DND-41 (cell line): ENCODE data around the gene AOPEP.

Experiments
- EZH2 ChIP-seq: IDR thresholded peaks from 3 replicates; pipeline ENCODE4 v1.6.1; 2012; ENCODE audit warnings: borderline replicate concordance, low read depth, mild to moderate bottlenecking, moderate library complexity, low read length, inconsistent platforms; ENCODE audit not compliant: severe bottlenecking
- TF ChIP-seq, protein P1 (sequence below): IDR thresholded peaks from 2 replicates; pipeline ENCODE4 v1.5.1; 2012; ENCODE audit warnings: borderline replicate concordance, low read length, moderate library complexity, mild to moderate bottlenecking; ENCODE audit not compliant: poor library complexity, severe bottlenecking; ENCODE audit errors: extremely low read depth

GRCh38 chr9:94824411-94824810 is 97.9 kb downstream of the AOPEP start:
- TF ChIP-seq, protein P1, sequence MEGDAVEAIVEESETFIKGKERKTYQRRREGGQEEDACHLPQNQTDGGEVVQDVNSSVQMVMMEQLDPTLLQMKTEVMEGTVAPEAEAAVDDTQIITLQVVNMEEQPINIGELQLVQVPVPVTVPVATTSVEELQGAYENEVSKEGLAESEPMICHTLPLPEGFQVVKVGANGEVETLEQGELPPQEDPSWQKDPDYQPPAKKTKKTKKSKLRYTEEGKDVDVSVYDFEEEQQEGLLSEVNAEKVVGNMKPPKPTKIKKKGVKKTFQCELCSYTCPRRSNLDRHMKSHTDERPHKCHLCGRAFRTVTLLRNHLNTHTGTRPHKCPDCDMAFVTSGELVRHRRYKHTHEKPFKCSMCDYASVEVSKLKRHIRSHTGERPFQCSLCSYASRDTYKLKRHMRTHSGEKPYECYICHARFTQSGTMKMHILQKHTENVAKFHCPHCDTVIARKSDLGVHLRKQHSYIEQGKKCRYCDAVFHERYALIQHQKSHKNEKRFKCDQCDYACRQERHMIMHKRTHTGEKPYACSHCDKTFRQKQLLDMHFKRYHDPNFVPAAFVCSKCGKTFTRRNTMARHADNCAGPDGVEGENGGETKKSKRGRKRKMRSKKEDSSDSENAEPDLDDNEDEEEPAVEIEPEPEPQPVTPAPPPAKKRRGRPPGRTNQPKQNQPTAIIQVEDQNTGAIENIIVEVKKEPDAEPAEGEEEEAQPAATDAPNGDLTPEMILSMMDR = no peak
- no peak for TF ChIP-seq EZH2
